Loucy (cell line): ENCODE results near the gene SLPI.

Experiments used
- H2AFZ ChIP-seq: fragments of 200-600 bp; sonication (generic); 2 replicates; pipeline ENCODE4 v1.6.0; 2016; ENCODE audit warnings: antibody characterized with exemption, mild to moderate bottlenecking, low read length, moderate library complexity
- H3F3A ChIP-seq: fragments of 200-600 bp; 2 replicates; pipeline ENCODE4 v1.6.0; 2016; ENCODE audit warnings: antibody characterized with exemption, low read depth, mild to moderate bottlenecking
- H3K27me3 ChIP-seq: fragments of 200-600 bp; sonication (generic); 2 replicates; pipeline ENCODE4 v1.6.1; 2014; ENCODE audit warnings: low read length, mild to moderate bottlenecking; ENCODE audit not compliant: insufficient read depth, poor library complexity, severe bottlenecking
- H3K36me3 ChIP-seq: fragments of 200-600 bp; sonication (generic); 2 replicates; pipeline ENCODE4 v1.6.1; 2016; ENCODE audit warnings: low read length; ENCODE audit not compliant: insufficient read depth
- H3K4me1 ChIP-seq: fragments of 200-600 bp; sonication (generic); 2 replicates; pipeline ENCODE4 v1.5.1; 2014; ENCODE audit warnings: low read length, mild to moderate bottlenecking; ENCODE audit not compliant: insufficient read depth, poor library complexity, severe bottlenecking
- H3K4me2 ChIP-seq: fragments of 200-600 bp; sonication (generic); 2 replicates; pipeline ENCODE4 v1.6.0; 2014; ENCODE audit warnings: antibody characterized with exemption, low read length, low read depth, mild to moderate bottlenecking; ENCODE audit not compliant: poor library complexity, severe bottlenecking
- H3K4me3 ChIP-seq: fragments of 200-600 bp; sonication (generic); 2 replicates; pipeline ENCODE4 v1.5.1; 2014; ENCODE audit warnings: low read length, mild to moderate bottlenecking, mixed read lengths; ENCODE audit not compliant: poor library complexity, severe bottlenecking
- H3K79me2 ChIP-seq: fragments of 200-600 bp; sonication (generic); 2 replicates; pipeline ENCODE4 v1.6.1; 2014; ENCODE audit warnings: low read length; ENCODE audit not compliant: insufficient read depth
- H3K9ac ChIP-seq: fragments of 200-600 bp; sonication (generic); 2 replicates; pipeline ENCODE4 v1.6.0; 2014; ENCODE audit warnings: mild to moderate bottlenecking, low read depth, low read length, moderate library complexity; ENCODE audit not compliant: poor library complexity, severe bottlenecking
- H3K9me2 ChIP-seq: fragments of 200-600 bp; sonication (generic); replicated peaks from 2 replicates; pipeline ENCODE4 v1.6.1; 2016; ENCODE audit warnings: low read depth, low read length, mixed read lengths
- H3K9me3 ChIP-seq: fragments of 200-600 bp; sonication (generic); 2 replicates; pipeline ENCODE4 v1.6.1; 2014; ENCODE audit warnings: mild to moderate bottlenecking, antibody characterized with exemption, low read length, low read depth; ENCODE audit not compliant: insufficient read depth
- H4K20me1 ChIP-seq: fragments of 200-600 bp; sonication (generic); 2 replicates; pipeline ENCODE4 v1.6.0; 2014; ENCODE audit warnings: antibody characterized with exemption, low read length, mild to moderate bottlenecking; ENCODE audit not compliant: insufficient read depth, poor library complexity, severe bottlenecking
- EZH2phosphoT487 ChIP-seq: fragments of 200-600 bp; IDR thresholded peaks from 2 replicates; pipeline ENCODE4 v1.6.1; 2018; ENCODE audit warnings: antibody characterized with exemption, mild to moderate bottlenecking, moderate library complexity, borderline replicate concordance
- TF ChIP-seq, protein P1 (sequence below): fragments of 200-600 bp; sonication (generic); conservative IDR thresholded peaks from 2 replicates; pipeline ENCODE4 v1.5.1; 2014; ENCODE audit warnings: mild to moderate bottlenecking, antibody characterized with exemption, low read length

Gene SLPI

GRCh38 chr20:45248609-45249008 lies 5.8 kb downstream of the SLPI start:
- Histone ChIP-seq H3K4me3 (no peak overlapping the region), H3K9ac (no peak overlapping the region), H3K79me2 (no peaks in the 10 kb centered on the region), H2AFZ (no peak overlapping the region), H4K20me1 (no peaks in the 10 kb centered on the region), H3K4me1 (no peaks in the 10 kb centered on the region), H3K4me2 (no peak overlapping the region), H3F3A (no peaks in the 10 kb centered on the region), H3K36me3 (no peaks in the 10 kb centered on the region), H3K9me2 (no peaks in the 10 kb centered on the region), H3K9me3 (no peaks in the 10 kb centered on the region), H3K27me3 (peaks cover 7% of the 10 kb centered on the region)
- TF ChIP-seq, protein P1, sequence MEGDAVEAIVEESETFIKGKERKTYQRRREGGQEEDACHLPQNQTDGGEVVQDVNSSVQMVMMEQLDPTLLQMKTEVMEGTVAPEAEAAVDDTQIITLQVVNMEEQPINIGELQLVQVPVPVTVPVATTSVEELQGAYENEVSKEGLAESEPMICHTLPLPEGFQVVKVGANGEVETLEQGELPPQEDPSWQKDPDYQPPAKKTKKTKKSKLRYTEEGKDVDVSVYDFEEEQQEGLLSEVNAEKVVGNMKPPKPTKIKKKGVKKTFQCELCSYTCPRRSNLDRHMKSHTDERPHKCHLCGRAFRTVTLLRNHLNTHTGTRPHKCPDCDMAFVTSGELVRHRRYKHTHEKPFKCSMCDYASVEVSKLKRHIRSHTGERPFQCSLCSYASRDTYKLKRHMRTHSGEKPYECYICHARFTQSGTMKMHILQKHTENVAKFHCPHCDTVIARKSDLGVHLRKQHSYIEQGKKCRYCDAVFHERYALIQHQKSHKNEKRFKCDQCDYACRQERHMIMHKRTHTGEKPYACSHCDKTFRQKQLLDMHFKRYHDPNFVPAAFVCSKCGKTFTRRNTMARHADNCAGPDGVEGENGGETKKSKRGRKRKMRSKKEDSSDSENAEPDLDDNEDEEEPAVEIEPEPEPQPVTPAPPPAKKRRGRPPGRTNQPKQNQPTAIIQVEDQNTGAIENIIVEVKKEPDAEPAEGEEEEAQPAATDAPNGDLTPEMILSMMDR: no peak
- no peak for TF ChIP-seq EZH2phosphoT487

DNA sequence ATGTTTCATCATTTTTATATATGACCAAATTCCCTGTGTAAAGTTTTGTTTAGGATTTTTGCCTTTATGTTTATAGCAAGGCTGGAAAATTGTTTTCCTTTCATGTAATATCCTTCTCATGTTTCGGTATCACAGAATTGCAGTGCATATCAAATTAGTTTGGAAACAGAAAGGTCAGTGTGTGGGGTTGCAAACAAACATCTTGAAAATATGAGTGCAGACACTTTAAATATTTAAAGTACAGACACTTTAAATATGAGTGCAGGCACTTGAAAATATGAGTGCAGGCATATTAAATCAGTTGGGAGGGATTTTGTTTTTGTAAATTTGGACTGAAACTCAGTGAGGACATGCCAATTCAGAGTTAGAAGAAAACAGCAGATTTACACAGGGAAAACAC lies 6.5 kb downstream of the SLPI start:
- Histone ChIP-seq H3K9me2 (no peaks in the 10 kb centered on the region), H3K27me3 (peaks cover 7% of the 10 kb centered on the region), H3K4me1 (no peaks in the 10 kb centered on the region), H3K4me3 (no peak overlapping the region), H3K4me2 (no peak overlapping the region), H3K36me3 (no peaks in the 10 kb centered on the region), H3K79me2 (no peaks in the 10 kb centered on the region), H4K20me1 (no peaks in the 10 kb centered on the region), H3K9ac (no peak overlapping the region), H3K9me3 (no peaks in the 10 kb centered on the region), H2AFZ (no peak overlapping the region), H3F3A (no peaks in the 10 kb centered on the region)
- TF ChIP-seq, protein P1: no peak
- no peak for TF ChIP-seq EZH2phosphoT487

DNA sequence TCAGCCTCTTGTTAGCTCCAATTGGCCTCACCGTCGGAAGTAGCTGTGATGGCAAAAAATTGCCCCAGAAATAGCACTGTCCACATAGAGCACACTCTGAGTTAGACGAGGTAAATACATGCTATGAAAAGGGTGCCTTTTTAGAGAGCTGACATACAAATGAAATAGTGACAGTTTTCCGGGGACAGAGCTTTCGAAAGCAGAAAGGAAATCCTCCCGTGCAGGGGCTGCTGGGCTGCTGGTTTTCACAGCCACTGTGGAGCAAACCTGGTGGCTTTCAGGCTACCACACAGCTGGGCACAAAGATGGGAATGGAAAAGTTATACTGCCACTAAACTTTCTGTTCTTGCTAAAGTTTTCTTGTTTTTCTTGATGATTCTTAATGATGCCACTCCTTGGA lies 8.3 kb downstream of the SLPI start:
- Histone ChIP-seq H4K20me1 (no peaks in the 10 kb centered on the region), H3K9me3 (no peaks in the 10 kb centered on the region), H3K9ac (no peak overlapping the region), H3K4me3 (no peak overlapping the region), H3F3A (no peaks in the 10 kb centered on the region), H3K9me2 (no peaks in the 10 kb centered on the region), H3K27me3 (peaks cover 7% of the 10 kb centered on the region), H3K4me1 (no peaks in the 10 kb centered on the region), H2AFZ (no peak overlapping the region), H3K79me2 (no peaks in the 10 kb centered on the region), H3K36me3 (no peaks in the 10 kb centered on the region), H3K4me2 (no peak overlapping the region)
- TF ChIP-seq, protein P1: no peak
- TF ChIP-seq EZH2phosphoT487: no peak
